Esophagus muscularis mucosa (tissue), 2 donors: ENCODE measurements around the gene ZNF467.

ENCODE experiments used
- EP300 ChIP-seq: sonication (generic); formaldehyde crosslinking; IDR thresholded peaks from one replicate; pipeline ENCODE4 v1.6.1; 2017; ENCODE audit warnings: antibody characterized with exemption
- POLR2A ChIP-seq: fragments of 450-650 bp; IDR thresholded peaks from one replicate; pipeline ENCODE4 v1.6.1; 2017; ENCODE audit warnings: antibody characterized with exemption, moderate library complexity, mild to moderate bottlenecking, low read depth

- no peak for TF ChIP-seq POLR2A
- TF ChIP-seq EP300 = no peak
These were observed 48.1 kb upstream of the ZNF467 start for GRCh38 chr7:149821191-149822148.
